Measurements from ENCODE around the gene OSBPL5.

GRCh38 chr11:3105791-3106735 is 59.0 kb downstream of the OSBPL5 start:
- TF ChIP-seq CTCF (IDR thresholded peaks at IDR 0.05) = no peak
- TF ChIP-seq POLR2A (IDR thresholded peaks at IDR 0.05) = no peak
